ENCODE data around the gene SHISA4.
"Not testable (repeated sequence)": the region's sequence is repeated elsewhere in the genome, so short reads cannot be mapped to it uniquely, and the experiment has no call there.

Gene SHISA4

GRCh38 chr1:201888282-201889089 is at the start of gene SHISA4:
SHISA4 (plus strand) TSS chr1:201888898; CDS start chr1:201888995, 97 bp downstream.
- no peak for DNase-seq

- DNase-seq, result not testable (repeated sequence)
Observed at GRCh38 chr1:201839089-201839488, 49.6 kb upstream of the SHISA4 start.

DNA sequence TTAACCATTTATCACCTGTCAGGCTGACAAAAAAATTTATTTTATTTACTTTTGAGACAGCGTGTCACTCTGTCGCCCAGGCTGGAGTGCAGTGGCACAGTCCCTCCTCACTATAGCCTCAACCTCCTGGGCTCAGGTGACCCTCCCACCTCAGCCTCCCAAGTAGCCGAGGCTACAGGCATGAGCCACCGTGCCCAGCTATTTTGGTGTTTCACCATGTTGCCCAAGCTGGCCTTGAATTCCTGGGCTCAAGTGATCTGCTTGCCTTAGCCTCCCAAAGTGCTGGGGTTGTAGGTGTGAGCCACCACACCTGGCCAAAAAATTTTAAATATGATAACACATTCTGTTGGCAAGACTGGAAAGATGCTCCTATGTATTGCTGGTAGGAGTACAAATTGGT is 48.6 kb upstream of the SHISA4 start:
- no peak for DNase-seq

GRCh38 chr1:201840490-201840889 is 48.2 kb upstream of the SHISA4 start:
- no peak for DNase-seq

GRCh38 chr1:201841265-201841912 is 47.3 kb upstream of the SHISA4 start:
- no peak for DNase-seq

- DNase-seq, result no peak
Observed at GRCh38 chr1:201842472-201843027, 46.1 kb upstream of the SHISA4 start.

DNA sequence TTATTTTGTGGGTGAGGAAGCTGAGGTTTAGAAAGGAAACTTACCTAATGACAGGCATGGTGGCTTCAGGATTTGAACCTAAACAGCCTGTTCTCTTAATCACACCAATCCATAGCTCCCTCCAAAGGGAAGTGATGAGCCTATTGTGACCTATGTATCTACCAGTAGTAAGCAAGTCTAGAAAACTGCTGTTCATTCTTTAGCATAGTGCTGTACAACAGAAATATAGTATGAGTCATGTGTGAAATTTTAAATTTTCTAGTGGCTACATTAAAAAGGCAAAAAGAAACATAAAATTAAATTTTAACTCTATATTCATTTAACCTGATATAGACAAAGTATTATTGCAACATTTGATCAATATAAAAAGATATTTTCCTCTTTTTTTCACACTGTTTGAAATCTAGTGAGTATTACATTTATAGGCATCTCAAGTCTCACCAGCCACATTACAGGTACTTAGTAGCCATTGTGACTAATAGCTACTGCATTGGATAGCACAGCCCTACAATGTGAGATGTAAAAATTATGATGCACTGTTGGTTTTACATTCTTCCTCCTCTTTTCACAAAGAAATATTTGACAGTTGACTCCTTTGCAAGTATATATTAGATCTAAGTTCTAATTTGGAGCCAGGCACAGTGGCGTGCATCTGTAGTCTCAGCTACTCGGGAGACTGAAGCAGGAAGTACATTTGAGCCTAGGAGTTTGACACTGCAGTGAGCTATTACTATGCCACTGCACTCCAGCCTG is 43.2 kb upstream of the SHISA4 start:
- DNase-seq, result no peak

- DNase-seq, result no peak
Observed at GRCh38 chr1:201847150-201847549, 41.5 kb upstream of the SHISA4 start.

DNA sequence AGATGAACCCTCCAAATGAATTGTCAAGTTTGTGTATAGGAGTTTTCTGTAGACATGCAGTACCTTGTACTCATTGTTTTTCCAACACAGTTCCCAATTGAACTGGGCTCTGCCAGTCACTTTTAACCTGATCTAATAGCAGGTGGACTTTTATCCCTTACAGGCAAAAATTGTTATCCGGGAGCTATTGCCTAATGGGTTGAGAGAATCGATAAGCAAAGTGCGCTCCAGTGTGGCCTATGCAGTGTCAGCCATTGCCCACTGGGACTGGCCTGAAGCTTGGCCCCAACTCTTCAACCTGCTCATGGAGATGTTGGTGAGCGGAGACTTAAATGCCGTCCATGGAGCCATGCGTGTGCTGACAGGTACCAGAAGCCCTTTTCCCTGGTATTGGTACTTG is 40.5 kb upstream of the SHISA4 start:
- no peak for DNase-seq

GRCh38 chr1:201849372-201850052 is 39.2 kb upstream of the SHISA4 start:
- no peak for DNase-seq

DNA sequence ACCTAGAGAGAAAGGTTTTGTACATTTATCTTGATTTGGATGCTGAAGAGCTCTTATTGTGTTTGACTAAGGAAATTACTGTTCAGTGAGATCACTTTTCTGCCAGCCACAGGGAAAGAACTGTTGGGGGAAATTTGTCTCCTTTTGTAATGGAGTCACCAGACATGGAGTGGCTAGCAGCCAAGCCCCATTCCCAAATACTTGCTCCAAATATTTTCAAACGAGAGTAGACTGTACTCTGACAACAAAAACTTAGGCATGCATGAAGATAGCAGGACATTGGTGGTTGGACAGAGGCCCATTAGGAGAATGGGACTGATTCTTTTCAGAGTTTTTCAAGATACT is 38.7 kb upstream of the SHISA4 start:
- DNase-seq, result no peak

DNA sequence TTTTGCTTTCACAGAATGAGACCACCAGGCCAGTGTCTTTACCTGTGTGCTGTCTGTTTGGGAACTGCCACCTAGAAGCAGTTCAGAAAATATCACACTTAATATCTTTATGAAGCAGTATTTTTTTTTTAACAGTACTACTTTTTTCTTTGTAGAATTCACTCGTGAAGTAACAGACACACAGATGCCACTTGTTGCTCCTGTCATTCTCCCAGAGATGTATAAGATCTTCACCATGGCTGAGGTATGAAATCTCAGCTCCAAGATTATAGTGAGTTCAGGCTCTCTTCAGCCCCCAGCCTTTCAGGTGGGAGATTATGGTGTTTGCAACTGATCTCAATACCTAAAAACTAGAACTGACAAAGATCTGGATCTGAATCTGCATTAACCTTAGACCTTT is 36.7 kb upstream of the SHISA4 start:
- no peak for DNase-seq

GRCh38 chr1:201856722-201857121 is 32.0 kb upstream of the SHISA4 start:
- not testable (repeated sequence) for DNase-seq

DNA sequence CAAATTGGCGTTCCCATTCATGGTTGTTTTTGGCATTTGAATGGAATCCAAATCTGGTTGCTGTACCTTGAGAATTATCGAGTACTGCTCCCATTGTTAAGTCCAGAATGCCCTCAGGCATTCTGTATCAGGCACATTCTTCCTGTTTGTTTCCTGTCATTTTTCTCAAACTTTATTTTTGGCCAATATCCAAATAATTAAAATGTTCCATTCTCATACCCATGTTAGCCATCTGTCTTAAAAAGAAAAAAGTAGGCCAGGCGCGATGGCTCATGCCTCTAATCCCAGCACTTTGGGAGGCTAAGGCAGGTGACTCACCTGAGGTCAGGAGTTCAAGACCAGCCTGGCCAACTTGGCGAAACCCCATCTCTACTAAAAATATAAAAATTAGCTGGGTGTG is 29.3 kb upstream of the SHISA4 start:
- DNase-seq, result no peak

GRCh38 chr1:201861448-201861847 is 27.2 kb upstream of the SHISA4 start:
- DNase-seq, result no peak

DNA sequence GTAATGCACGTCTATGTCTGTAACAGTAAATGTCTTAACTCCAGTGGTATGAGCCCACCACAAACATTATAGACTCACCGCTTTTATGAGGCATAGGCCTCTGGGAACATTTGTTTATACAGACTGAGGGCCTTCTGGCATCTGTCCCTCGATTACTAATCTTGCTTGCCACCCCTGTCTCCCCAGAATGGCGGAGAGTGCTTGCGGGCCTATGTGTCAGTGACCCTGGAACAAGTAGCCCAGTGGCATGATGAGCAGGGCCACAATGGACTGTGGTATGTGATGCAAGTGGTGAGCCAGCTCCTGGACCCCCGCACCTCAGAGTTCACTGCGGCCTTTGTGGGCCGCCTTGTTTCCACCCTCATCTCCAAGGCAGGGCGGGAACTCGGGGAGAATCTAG is 18.3 kb upstream of the SHISA4 start:
- DNase-seq, result no peak

- DNase-seq, result no peak
Observed at GRCh38 chr1:201874672-201875071, 14.0 kb upstream of the SHISA4 start.

GRCh38 chr1:201876148-201876818 is 12.4 kb upstream of the SHISA4 start:
- no peak for DNase-seq

GRCh38 chr1:201877877-201878401 is 10.8 kb upstream of the SHISA4 start:
- DNase-seq, result no peak

GRCh38 chr1:201880928-201881571 is 7.6 kb upstream of the SHISA4 start:
- no peak for DNase-seq

DNA sequence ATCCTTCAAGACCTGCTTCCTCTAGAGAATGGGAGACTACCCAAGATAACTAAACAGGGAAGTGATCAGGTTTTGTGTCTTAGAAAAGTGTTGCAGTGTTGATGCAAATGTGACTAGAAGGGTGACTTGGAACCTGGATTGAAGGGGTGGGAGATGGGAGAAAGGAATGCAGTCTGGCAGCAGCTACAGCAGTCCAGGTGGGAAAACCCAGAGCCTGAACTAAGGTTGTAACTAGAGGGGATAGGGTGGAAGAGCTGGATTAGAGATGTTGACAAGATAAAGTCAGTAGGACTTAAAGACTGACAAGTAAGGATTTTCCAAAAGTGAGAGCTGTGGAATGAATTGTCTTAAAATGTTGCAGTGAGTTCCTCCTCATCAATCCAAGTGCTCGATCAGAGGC is 7.1 kb upstream of the SHISA4 start:
- peak; percentile 9 for DNase-seq
